GM23338 (cell line): ENCODE measurements around the gene MEST. TPM values are rescaled to one million over a fixed set of nuclear protein-coding genes. Genes with fewer than 3 reads are reported as not detected.

Experiments
- ATAC-seq: fragments of 200-7000 bp; cut with Tn5 transposase; 3 replicates; pipeline ENCODE4 v1.9.1; 2020
- DNase-seq: peaks from one replicate; pipeline ENCODE4 v3.0.0-alpha.2; 2015; ENCODE audit warnings: low spot score
- H2AFZ ChIP-seq: fragments of 200-600 bp; sonication (generic); 2 replicates; pipeline ENCODE4 v1.8.0; 2016; ENCODE audit warnings: antibody characterized with exemption, mild to moderate bottlenecking, moderate library complexity
- H3F3A ChIP-seq: fragments of 200-600 bp; sonication (generic); replicated peaks from 2 replicates; pipeline ENCODE4 v1.8.0; 2017; ENCODE audit warnings: antibody characterized with exemption, mixed run types, low read depth
- H3K27ac ChIP-seq: fragments of 200-600 bp; sonication (generic); 2 replicates; pipeline ENCODE4 v1.6.1; 2016; ENCODE audit warnings: low read depth
- H3K27me3 ChIP-seq: fragments of 200-600 bp; sonication (generic); 2 replicates; pipeline ENCODE4 v1.8.0; 2016; ENCODE audit warnings: mild to moderate bottlenecking, mixed run types, moderate library complexity; ENCODE audit not compliant: insufficient read depth
- H3K36me3 ChIP-seq: fragments of 200-600 bp; sonication (generic); 2 replicates; pipeline ENCODE4 v1.8.0; 2016; ENCODE audit warnings: mild to moderate bottlenecking; ENCODE audit not compliant: insufficient read depth
- H3K4me1 ChIP-seq: fragments of 200-600 bp; sonication (generic); 2 replicates; pipeline ENCODE4 v1.8.0; 2016; ENCODE audit warnings: mild to moderate bottlenecking, moderate library complexity; ENCODE audit not compliant: insufficient read depth
- H3K4me2 ChIP-seq: fragments of 200-600 bp; sonication (generic); 2 replicates; pipeline ENCODE4 v1.7.1; 2017; ENCODE audit warnings: mixed run types
- H3K4me3 ChIP-seq: fragments of 200-600 bp; sonication (generic); 2 replicates; pipeline ENCODE4 v1.6.1; 2016; ENCODE audit warnings: mixed run types
- H3K79me2 ChIP-seq: fragments of 200-600 bp; sonication (generic); replicated peaks from 2 replicates; pipeline ENCODE4 v1.8.0; 2017; ENCODE audit warnings: mild to moderate bottlenecking; ENCODE audit not compliant: insufficient read depth
- H3K9me2 ChIP-seq: fragments of 200-600 bp; sonication (generic); 2 replicates; pipeline ENCODE4 v1.8.0; 2017; ENCODE audit not compliant: insufficient read depth
- H4K20me1 ChIP-seq: fragments of 200-600 bp; sonication (generic); replicated peaks from 2 replicates; pipeline ENCODE4 v1.8.0; 2017; ENCODE audit warnings: mild to moderate bottlenecking; ENCODE audit not compliant: insufficient read depth
- H3K27ac Mint-ChIP-seq: 2 replicates; pipeline ENCODE4 v1.8.0; 2020; ENCODE audit warnings: inconsistent platforms, mild to moderate bottlenecking, moderate library complexity, mixed read lengths
- H3K27me3 Mint-ChIP-seq: 3 replicates; pipeline ENCODE4 v1.8.0; 2022; ENCODE audit warnings: low read depth, mild to moderate bottlenecking, moderate library complexity, mixed read lengths, inconsistent platforms; ENCODE audit not compliant: insufficient read depth, poor library complexity
- H3K36me3 Mint-ChIP-seq: 3 replicates; pipeline ENCODE4 v1.8.0; 2021; ENCODE audit warnings: low read depth, mild to moderate bottlenecking, inconsistent platforms, moderate library complexity, mixed read lengths
- H3K4me1 Mint-ChIP-seq: 3 replicates; pipeline ENCODE4 v1.8.0; 2020; ENCODE audit warnings: mild to moderate bottlenecking, inconsistent platforms, mixed read lengths
- H3K4me3 Mint-ChIP-seq: 3 replicates; pipeline ENCODE4 v1.8.0; 2021; ENCODE audit warnings: moderate library complexity, mild to moderate bottlenecking, inconsistent platforms, mixed read lengths
- H3K9me3 Mint-ChIP-seq: 3 replicates; pipeline ENCODE4 v1.8.0; 2020; ENCODE audit warnings: moderate library complexity, mild to moderate bottlenecking, inconsistent platforms, mixed read lengths
- CREB1 ChIP-seq: fragments of 250-450 bp; sonication (Bioruptor Pico); IDR thresholded peaks from 2 replicates; pipeline ENCODE4 v1.5.0; 2020; ENCODE audit warnings: low read depth, mild to moderate bottlenecking, moderate library complexity
- EZH2 ChIP-seq: fragments of 200-600 bp; sonication (generic); IDR thresholded peaks from one replicate; pipeline ENCODE4 v1.8.0; 2017; ENCODE audit warnings: antibody characterized with exemption, mild to moderate bottlenecking, low read depth; ENCODE audit not compliant: unreplicated experiment
- EZH2phosphoT487 ChIP-seq: fragments of 200-600 bp; sonication (generic); IDR thresholded peaks from one replicate; pipeline ENCODE4 v1.8.1; 2018; ENCODE audit warnings: antibody characterized with exemption; ENCODE audit not compliant: unreplicated experiment
- JUNB ChIP-seq: IDR thresholded peaks from one replicate; pipeline ENCODE4 v1.6.1; 2016; ENCODE audit warnings: antibody characterized with exemption; ENCODE audit not compliant: unreplicated experiment
- NANOG ChIP-seq: IDR thresholded peaks from 2 replicates; pipeline ENCODE4 v1.6.1; 2016; ENCODE audit warnings: antibody characterized with exemption, borderline replicate concordance
- polyA plus RNA-seq: library from polyadenylated mRNA; unstranded; fragments of >200 nt; fragmentation: Nextera tagmentation; extraction: Ambion mirVana; gene quantifications from 2 replicates; pipeline ENCODE4 v1.2.1, GENCODE V29; 2016
- total RNA-seq: library from RNA; depleted of rRNA; stranded (reverse); fragments of >200 nt; shearing (Covaris generic); gene quantifications from 2 replicates; pipeline ENCODE4 v1.2.3, GENCODE V29; 2014
- TF ChIP-seq, protein P1 (sequence below): IDR thresholded peaks from 2 replicates; pipeline ENCODE4 v1.6.1; 2016; ENCODE audit warnings: antibody characterized with exemption
- TF ChIP-seq, protein P2 (sequence below): IDR thresholded peaks from one replicate; pipeline ENCODE4 v1.6.1; 2018; ENCODE audit warnings: antibody characterized with exemption; ENCODE audit not compliant: unreplicated experiment
- TF ChIP-seq, protein P3 (sequence below), 2 experiments: fragments of 200-600 bp in 1 of 2; sonication (generic) in 1 of 2; conservative IDR thresholded peaks; 2 replicates each; pipeline versions ENCODE4 v1.5.1 to v1.6.1; 2016 to 2017; ENCODE audit warnings: antibody characterized with exemption in 2 of 2, low read depth in 2 of 2, mild to moderate bottlenecking in 2 of 2, moderate library complexity in 1 of 2

The MEST gene
- total and polyA plus RNA-seq, 2 experiments from 2014 or later, result 167 to 229 TPM

DNA sequence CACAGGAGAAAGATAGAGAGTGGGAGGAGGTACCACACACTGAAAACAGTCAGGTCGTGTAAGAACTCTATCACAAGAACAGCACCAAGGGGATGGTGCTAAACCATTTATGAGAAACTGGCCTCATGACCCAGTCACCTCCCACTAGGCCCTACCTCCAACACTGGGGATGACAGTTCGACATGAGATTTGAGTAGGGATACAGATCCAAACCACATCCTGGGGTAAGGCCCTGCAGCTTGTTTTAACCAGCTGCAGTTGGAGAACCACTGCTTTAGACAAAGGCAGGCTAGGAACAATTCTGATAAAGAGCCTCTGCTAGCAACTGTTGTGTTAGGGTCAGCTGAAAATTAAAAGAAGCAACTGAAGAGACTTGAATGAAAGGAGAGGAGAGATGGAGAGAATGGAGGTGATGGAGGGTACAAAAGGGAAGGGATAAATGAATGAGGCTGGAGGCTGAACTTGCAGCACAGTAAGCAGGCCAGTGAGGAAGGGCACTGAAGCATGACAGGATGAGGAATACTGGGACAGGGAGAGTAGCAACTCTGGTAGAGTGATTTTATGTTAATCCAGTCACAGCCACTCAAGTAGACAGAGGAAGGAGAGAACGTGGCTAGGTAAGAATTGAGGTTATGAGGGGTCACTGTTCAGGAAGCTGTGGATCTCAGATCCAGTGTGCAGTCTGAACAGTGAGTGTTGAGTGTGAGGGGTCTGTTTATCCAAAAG, 23.6 kb downstream of the MEST start:
- Mint-ChIP-seq H3K27me3 (no peaks in the 10 kb centered on the region), H3K4me1 (no peaks in the 10 kb centered on the region), H3K36me3 (no peaks in the 10 kb centered on the region), H3K9me3 (no peaks in the 10 kb centered on the region), H3K4me3 (no peak overlapping the region), H3K27ac (no peak overlapping the region)
- H2AFZ ChIP-seq, result no peak overlapping the region
- no peak for DNase-seq
- H4K20me1 ChIP-seq, result peaks cover 19% of the 10 kb centered on the region; the same call in 1 of the 2 replicates
- H3F3A ChIP-seq, result no peaks in the 10 kb centered on the region
- no peaks in the 10 kb centered on the region; the same call in 1 of the 2 replicates for H3K36me3 ChIP-seq
- peaks cover 3% of the 10 kb centered on the region; the same call in 1 of the 2 replicates for H3K4me1 ChIP-seq
- no peak overlapping the region for H3K27ac ChIP-seq
- H3K4me2 ChIP-seq, result no peak overlapping the region
- H3K4me3 ChIP-seq, result no peak overlapping the region
- H3K27me3 ChIP-seq, result no peaks in the 10 kb centered on the region
- peaks cover 7% of the 10 kb centered on the region; the same call in 1 of the 2 replicates for H3K9me2 ChIP-seq
- H3K79me2 ChIP-seq, result 0 out of 2 replicates have a peak, but pooled peaks cover 2% of the 10 kb centered on the region
- TF ChIP-seq, protein P1, sequence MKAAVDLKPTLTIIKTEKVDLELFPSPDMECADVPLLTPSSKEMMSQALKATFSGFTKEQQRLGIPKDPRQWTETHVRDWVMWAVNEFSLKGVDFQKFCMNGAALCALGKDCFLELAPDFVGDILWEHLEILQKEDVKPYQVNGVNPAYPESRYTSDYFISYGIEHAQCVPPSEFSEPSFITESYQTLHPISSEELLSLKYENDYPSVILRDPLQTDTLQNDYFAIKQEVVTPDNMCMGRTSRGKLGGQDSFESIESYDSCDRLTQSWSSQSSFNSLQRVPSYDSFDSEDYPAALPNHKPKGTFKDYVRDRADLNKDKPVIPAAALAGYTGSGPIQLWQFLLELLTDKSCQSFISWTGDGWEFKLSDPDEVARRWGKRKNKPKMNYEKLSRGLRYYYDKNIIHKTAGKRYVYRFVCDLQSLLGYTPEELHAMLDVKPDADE, result no peak
- TF ChIP-seq, protein P2, sequence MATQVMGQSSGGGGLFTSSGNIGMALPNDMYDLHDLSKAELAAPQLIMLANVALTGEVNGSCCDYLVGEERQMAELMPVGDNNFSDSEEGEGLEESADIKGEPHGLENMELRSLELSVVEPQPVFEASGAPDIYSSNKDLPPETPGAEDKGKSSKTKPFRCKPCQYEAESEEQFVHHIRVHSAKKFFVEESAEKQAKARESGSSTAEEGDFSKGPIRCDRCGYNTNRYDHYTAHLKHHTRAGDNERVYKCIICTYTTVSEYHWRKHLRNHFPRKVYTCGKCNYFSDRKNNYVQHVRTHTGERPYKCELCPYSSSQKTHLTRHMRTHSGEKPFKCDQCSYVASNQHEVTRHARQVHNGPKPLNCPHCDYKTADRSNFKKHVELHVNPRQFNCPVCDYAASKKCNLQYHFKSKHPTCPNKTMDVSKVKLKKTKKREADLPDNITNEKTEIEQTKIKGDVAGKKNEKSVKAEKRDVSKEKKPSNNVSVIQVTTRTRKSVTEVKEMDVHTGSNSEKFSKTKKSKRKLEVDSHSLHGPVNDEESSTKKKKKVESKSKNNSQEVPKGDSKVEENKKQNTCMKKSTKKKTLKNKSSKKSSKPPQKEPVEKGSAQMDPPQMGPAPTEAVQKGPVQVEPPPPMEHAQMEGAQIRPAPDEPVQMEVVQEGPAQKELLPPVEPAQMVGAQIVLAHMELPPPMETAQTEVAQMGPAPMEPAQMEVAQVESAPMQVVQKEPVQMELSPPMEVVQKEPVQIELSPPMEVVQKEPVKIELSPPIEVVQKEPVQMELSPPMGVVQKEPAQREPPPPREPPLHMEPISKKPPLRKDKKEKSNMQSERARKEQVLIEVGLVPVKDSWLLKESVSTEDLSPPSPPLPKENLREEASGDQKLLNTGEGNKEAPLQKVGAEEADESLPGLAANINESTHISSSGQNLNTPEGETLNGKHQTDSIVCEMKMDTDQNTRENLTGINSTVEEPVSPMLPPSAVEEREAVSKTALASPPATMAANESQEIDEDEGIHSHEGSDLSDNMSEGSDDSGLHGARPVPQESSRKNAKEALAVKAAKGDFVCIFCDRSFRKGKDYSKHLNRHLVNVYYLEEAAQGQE, result no peak
- TF ChIP-seq EZH2phosphoT487, result no peak
- TF ChIP-seq JUNB, result no peak
- TF ChIP-seq NANOG, result no peak
- TF ChIP-seq, protein P3, sequence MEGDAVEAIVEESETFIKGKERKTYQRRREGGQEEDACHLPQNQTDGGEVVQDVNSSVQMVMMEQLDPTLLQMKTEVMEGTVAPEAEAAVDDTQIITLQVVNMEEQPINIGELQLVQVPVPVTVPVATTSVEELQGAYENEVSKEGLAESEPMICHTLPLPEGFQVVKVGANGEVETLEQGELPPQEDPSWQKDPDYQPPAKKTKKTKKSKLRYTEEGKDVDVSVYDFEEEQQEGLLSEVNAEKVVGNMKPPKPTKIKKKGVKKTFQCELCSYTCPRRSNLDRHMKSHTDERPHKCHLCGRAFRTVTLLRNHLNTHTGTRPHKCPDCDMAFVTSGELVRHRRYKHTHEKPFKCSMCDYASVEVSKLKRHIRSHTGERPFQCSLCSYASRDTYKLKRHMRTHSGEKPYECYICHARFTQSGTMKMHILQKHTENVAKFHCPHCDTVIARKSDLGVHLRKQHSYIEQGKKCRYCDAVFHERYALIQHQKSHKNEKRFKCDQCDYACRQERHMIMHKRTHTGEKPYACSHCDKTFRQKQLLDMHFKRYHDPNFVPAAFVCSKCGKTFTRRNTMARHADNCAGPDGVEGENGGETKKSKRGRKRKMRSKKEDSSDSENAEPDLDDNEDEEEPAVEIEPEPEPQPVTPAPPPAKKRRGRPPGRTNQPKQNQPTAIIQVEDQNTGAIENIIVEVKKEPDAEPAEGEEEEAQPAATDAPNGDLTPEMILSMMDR (conservative IDR thresholded peaks at IDR 0.05; ENCODE audit: low read depth in 2 of 2), result no peak
- ATAC-seq, result no peak

DNA sequence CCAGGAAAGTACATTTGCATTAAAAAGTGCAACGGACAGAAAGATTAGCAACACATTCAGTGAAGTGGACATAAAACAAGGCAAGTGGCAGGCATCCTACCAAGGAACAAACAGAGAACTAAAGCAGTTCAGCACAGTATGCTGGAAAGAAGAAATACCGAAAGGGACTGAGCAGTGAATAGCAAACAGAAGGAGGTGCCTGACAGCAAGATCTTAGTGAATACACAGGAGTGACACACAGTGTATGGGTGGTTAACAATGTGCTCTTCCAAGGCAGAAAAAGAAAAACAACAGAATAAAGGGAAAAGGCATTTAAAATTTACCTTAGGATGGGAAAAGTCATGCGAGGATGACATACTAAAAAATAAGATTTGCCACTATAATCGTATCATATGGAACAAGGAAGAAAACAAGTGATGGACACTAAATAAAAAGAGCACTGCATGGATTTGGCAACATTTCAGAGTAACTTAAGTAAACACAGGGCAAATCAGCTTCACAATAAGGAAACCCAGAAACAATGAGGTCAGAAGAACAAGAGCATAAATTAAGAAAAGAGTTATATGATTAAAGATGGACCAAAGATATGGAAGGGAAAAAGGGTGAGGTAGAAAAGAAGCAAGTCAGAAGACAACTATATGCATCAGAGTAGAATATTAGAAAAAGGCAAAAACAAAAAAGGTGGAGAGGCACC, 29.5 kb downstream of the MEST start:
- no peaks in the 10 kb centered on the region for H3K36me3 Mint-ChIP-seq
- Histone ChIP-seq H2AFZ (no peak overlapping the region), H3K27me3 (no peaks in the 10 kb centered on the region), H3K36me3 (no peaks in the 10 kb centered on the region; the same call in 1 of the 2 replicates), H3K4me2 (no peak overlapping the region), H3K9me2 (peaks cover 3% of the 10 kb centered on the region; the same call in 1 of the 2 replicates), H3K4me3 (no peak overlapping the region), H3F3A (no peaks in the 10 kb centered on the region), H3K4me1 (no peaks in the 10 kb centered on the region), H4K20me1 (peaks cover 11% of the 10 kb centered on the region; the same call in 1 of the 2 replicates), H3K27ac (no peak overlapping the region), H3K79me2 (no peaks in the 10 kb centered on the region)
- H3K27ac Mint-ChIP-seq, result no peak overlapping the region
- no peaks in the 10 kb centered on the region for H3K4me1 Mint-ChIP-seq
- H3K9me3 Mint-ChIP-seq, result no peaks in the 10 kb centered on the region
- TF ChIP-seq EZH2phosphoT487 (no peak), EZH2 (no peak), CREB1 (no peak)
- TF ChIP-seq, protein P2, result no peak
- H3K27me3 Mint-ChIP-seq, result no peaks in the 10 kb centered on the region
- no peak overlapping the region for H3K4me3 Mint-ChIP-seq
- DNase-seq (no peak), ATAC-seq (no peak)
